ENCODE measurements around the gene WDFY2. TPM values are rescaled to one million over a fixed set of nuclear protein-coding genes. Genes with fewer than 3 reads are reported as not detected.

Gene WDFY2
- total and polyA plus RNA-seq, 2 of the 13 experiments (the other 11 are each of a cell fraction or from before 2014, with no cell fraction given) = 22.6 to 27.0 TPM

DNA sequence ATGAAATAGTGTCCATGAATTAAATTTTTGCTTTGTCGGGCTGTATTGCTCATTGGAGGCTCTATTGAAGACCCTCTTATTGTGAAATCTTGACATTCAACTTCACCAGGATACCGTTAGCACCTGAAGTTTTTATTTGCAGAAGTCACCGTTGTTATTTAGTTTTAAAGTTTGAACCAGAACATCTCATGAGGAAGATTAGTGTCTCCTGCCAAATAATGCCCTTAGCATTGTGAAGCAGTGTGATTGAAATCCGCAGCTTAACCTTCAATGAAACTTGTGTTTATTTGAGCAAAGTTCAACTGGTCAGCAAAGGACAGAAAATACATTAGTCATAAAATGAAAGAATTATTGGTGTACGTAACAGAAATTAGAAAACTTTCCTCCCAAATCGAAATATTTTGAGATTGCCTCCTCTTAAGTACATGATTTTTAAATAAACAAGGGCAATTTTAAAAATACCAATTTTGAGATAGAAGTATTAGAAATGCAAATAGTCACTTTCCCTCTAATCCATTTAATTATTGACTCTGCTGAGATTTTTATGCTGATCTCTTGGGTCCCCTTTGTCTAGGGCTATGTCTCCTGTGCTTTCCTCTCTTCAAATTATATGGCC, 84.4 kb downstream of the WDFY2 start (continued):
- TF ChIP-seq IRF2 (CRISPR knock-in tag; IDR thresholded peaks at IDR 0.05) (no peak), HNRNPUL1 (IDR thresholded peaks at IDR 0.05; ENCODE audit: low read depth, low read length) (no peak), MBD4 (IDR thresholded peaks at IDR 0.05; ENCODE audit: borderline replicate concordance, low read length) (no peak), RARA (CRISPR knock-in tag; IDR thresholded peaks at IDR 0.05) (peak; percentile 72), WIZ (CRISPR knock-in tag; IDR thresholded peaks at IDR 0.05) (no peak), ZNF331 (CRISPR knock-in tag; IDR thresholded peaks at IDR 0.05) (peak; percentile 24; the same call in 1 of the 2 replicates), TGIF2 (CRISPR knock-in tag; IDR thresholded peaks at IDR 0.05) (no peak), TCF7L2 (IDR thresholded peaks at IDR 0.05; ENCODE audit: low read depth, low read length) (no peak), PRPF4 (IDR thresholded peaks at IDR 0.05; ENCODE audit: low read depth, low read length, poor library complexity, severe bottlenecking) (no peak), ZSCAN31 (CRISPR knock-in tag; IDR thresholded peaks at IDR 0.05; ENCODE audit: low read depth) (no peak), HNF4G (IDR thresholded peaks at IDR 0.05; ENCODE audit: borderline replicate concordance, low read depth, low read length) (peak; percentile 44; the same call in 1 of the 2 replicates), HNF4G (CRISPR knock-in tag; IDR thresholded peaks at IDR 0.05; ENCODE audit: borderline replicate concordance, low read depth) (no peak; the same call in 1 of the 2 replicates)
- TF ChIP-seq, protein P1, sequence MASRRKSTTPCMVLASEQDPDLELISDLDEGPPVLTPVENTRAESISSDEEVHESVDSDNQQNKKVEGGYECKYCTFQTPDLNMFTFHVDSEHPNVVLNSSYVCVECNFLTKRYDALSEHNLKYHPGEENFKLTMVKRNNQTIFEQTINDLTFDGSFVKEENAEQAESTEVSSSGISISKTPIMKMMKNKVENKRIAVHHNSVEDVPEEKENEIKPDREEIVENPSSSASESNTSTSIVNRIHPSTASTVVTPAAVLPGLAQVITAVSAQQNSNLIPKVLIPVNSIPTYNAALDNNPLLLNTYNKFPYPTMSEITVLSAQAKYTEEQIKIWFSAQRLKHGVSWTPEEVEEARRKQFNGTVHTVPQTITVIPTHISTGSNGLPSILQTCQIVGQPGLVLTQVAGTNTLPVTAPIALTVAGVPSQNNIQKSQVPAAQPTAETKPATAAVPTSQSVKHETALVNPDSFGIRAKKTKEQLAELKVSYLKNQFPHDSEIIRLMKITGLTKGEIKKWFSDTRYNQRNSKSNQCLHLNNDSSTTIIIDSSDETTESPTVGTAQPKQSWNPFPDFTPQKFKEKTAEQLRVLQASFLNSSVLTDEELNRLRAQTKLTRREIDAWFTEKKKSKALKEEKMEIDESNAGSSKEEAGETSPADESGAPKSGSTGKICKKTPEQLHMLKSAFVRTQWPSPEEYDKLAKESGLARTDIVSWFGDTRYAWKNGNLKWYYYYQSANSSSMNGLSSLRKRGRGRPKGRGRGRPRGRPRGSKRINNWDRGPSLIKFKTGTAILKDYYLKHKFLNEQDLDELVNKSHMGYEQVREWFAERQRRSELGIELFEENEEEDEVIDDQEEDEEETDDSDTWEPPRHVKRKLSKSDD (CRISPR knock-in tag; IDR thresholded peaks at IDR 0.05; ENCODE audit: low read depth) = no peak
- TF ChIP-seq, protein P2, sequence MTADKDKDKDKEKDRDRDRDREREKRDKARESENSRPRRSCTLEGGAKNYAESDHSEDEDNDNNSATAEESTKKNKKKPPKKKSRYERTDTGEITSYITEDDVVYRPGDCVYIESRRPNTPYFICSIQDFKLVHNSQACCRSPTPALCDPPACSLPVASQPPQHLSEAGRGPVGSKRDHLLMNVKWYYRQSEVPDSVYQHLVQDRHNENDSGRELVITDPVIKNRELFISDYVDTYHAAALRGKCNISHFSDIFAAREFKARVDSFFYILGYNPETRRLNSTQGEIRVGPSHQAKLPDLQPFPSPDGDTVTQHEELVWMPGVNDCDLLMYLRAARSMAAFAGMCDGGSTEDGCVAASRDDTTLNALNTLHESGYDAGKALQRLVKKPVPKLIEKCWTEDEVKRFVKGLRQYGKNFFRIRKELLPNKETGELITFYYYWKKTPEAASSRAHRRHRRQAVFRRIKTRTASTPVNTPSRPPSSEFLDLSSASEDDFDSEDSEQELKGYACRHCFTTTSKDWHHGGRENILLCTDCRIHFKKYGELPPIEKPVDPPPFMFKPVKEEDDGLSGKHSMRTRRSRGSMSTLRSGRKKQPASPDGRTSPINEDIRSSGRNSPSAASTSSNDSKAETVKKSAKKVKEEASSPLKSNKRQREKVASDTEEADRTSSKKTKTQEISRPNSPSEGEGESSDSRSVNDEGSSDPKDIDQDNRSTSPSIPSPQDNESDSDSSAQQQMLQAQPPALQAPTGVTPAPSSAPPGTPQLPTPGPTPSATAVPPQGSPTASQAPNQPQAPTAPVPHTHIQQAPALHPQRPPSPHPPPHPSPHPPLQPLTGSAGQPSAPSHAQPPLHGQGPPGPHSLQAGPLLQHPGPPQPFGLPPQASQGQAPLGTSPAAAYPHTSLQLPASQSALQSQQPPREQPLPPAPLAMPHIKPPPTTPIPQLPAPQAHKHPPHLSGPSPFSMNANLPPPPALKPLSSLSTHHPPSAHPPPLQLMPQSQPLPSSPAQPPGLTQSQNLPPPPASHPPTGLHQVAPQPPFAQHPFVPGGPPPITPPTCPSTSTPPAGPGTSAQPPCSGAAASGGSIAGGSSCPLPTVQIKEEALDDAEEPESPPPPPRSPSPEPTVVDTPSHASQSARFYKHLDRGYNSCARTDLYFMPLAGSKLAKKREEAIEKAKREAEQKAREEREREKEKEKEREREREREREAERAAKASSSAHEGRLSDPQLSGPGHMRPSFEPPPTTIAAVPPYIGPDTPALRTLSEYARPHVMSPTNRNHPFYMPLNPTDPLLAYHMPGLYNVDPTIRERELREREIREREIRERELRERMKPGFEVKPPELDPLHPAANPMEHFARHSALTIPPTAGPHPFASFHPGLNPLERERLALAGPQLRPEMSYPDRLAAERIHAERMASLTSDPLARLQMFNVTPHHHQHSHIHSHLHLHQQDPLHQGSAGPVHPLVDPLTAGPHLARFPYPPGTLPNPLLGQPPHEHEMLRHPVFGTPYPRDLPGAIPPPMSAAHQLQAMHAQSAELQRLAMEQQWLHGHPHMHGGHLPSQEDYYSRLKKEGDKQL (CRISPR knock-in tag; IDR thresholded peaks at IDR 0.05; ENCODE audit: low read depth) = no peak
- TF ChIP-seq, protein P3, sequence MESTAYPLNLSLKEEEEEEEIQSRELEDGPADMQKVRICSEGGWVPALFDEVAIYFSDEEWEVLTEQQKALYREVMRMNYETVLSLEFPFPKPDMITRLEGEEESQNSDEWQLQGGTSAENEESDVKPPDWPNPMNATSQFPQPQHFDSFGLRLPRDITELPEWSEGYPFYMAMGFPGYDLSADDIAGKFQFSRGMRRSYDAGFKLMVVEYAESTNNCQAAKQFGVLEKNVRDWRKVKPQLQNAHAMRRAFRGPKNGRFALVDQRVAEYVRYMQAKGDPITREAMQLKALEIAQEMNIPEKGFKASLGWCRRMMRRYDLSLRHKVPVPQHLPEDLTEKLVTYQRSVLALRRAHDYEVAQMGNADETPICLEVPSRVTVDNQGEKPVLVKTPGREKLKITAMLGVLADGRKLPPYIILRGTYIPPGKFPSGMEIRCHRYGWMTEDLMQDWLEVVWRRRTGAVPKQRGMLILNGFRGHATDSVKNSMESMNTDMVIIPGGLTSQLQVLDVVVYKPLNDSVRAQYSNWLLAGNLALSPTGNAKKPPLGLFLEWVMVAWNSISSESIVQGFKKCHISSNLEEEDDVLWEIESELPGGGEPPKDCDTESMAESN (CRISPR knock-in tag; conservative IDR thresholded peaks at IDR 0.05) = no peak
- TF ChIP-seq, protein P4, sequence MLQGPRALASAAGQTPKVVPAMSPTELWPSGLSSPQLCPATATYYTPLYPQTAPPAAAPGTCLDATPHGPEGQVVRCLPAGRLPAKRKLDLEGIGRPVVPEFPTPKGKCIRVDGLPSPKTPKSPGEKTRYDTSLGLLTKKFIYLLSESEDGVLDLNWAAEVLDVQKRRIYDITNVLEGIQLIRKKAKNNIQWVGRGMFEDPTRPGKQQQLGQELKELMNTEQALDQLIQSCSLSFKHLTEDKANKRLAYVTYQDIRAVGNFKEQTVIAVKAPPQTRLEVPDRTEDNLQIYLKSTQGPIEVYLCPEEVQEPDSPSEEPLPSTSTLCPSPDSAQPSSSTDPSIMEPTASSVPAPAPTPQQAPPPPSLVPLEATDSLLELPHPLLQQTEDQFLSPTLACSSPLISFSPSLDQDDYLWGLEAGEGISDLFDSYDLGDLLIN (CRISPR knock-in tag; IDR thresholded peaks at IDR 0.05; ENCODE audit: borderline replicate concordance) = no peak
- TF ChIP-seq, protein P5, sequence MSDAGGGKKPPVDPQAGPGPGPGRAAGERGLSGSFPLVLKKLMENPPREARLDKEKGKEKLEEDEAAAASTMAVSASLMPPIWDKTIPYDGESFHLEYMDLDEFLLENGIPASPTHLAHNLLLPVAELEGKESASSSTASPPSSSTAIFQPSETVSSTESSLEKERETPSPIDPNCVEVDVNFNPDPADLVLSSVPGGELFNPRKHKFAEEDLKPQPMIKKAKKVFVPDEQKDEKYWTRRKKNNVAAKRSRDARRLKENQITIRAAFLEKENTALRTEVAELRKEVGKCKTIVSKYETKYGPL (CRISPR knock-in tag; IDR thresholded peaks at IDR 0.05) = no peak

Measured in HepG2 (cell line).